HTR-8/SVneo (cell line): ENCODE results near the gene GALNT17.

ENCODE experiments used
- DNase-seq: peaks from one replicate; pipeline ENCODE4 v3.0.0; 2011; ENCODE audit warnings: low spot score, mixed read lengths; ENCODE audit not compliant: insufficient read length
- FAIRE-seq: peaks from 2 replicates; lab custom pipeline; 2011; peaks lifted over from hg19 to GRCh38; lab: Jason Lieb, UNC

The GALNT17 gene

DNA sequence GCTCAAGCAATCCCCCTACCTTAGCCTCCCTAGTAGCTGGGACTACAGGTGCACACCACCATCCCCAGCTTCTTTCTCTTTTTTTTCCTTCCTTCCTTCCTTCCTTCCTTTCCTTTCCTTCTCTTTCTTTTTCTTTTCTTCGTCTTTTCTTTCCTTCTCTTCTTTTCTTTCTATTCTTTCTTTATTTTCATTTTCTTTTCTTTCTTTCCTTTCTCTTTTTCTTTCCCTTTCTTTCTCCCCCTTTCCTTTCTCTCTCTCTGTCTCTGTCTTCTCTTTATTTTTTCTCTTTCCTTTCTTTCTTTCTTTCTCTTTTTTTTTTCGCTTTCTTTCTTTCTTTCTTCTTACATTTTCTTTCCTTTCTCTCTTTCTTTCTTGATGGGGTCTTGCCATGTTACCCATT is 621.3 kb downstream of the GALNT17 start:
- DNase-seq, result no peak
- no peak for FAIRE-seq

DNA sequence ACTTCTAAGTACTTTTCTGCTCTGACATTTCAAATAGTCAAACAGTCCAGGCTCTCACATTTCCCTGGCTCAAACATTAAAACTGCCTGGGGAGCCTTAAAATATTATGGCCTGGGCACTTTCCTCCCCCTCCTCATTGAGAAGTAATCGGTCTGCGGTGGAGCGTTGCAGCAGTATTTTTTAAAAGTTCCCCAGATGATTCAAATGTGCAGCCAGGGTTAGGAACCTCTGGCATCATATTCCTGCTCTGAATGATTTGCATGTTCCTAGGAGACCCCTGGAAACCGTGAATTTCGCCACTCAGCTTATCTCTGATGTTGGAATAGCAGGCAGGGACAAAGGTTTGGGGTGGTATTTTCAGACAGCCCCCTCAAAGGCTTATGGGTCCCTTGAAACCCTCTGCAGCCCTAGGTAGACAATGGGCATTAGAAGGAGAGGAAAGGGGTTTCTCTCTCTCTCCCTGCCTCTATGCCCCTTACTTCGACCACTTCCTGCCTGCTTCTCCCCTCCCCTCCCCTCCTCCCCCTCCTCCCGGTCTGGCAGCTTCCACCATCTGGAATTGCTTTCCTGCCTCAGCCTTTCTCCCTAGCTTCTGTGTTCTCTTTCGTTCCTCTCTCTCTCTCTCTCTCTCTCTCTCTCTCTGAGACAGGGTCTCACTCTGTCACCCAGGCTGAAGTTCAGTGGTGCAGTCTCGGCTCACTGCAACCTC is 622.2 kb downstream of the GALNT17 start:
- no peak for DNase-seq
- FAIRE-seq, result no peak

DNA sequence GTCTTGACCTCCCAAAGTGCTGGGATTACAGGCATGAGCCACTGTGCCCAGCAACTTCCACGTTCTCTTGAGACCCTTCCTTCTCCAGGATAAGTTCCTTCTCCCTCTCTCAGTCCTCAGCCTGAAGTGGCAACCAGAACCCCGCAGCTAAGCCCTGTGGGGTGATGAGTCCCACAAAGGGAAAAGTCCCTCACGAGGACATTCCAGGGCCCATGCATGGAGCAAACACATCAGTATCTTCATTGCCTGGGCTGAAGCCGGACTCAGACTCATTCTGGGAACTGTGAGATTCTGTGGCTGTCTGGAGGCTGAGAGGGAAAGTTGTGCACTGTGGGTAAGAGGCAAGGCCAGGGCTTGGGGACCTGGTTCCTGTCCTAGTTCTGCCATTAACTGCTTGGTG is 622.9 kb downstream of the GALNT17 start:
- no peak for FAIRE-seq
- DNase-seq, result no peak

DNA sequence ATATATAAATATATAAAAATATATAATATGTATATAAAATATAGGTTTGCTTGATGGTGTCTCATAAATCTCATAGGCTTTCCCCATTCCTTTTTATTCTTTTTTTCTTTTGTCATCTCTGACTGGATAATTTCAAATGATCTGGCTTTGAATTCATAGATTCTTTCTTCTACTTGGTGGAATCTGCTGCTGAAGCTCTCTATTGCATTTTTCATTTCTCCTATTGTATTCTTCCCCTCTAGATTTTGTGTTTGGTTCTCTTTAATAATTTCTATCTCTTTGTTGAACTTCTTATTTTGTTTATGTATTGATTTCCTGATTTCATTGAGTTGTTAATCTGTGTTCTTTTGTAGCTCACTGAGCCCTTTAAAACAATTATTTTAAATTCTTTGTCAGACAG is 629.4 kb downstream of the GALNT17 start:
- FAIRE-seq, result no peak
- DNase-seq, result no peak
